HepG2 (cell line): ENCODE data around the gene SUPT6H. TPM values are rescaled to one million over a fixed set of nuclear protein-coding genes. Genes with fewer than 3 reads are reported as not detected.

Experiments
- ATF3 ChIP-seq: sonication (generic); formaldehyde crosslinking; IDR thresholded peaks from 2 replicates; pipeline ENCODE4 v1.4.0; 2020; ENCODE audit warnings: missing genetic modification reagents
- CREM ChIP-seq, 2 experiments: sonication (generic) in 1 of 2; formaldehyde crosslinking in 1 of 2; IDR thresholded peaks; 2 replicates each; pipeline versions ENCODE4 v1.4.0 to v1.6.1; 2016 to 2020; ENCODE audit warnings: antibody characterized with exemption in 1 of 2, mild to moderate bottlenecking in 1 of 2, missing genetic modification reagents in 1 of 2
- ETV5 ChIP-seq: IDR thresholded peaks from 2 replicates; pipeline ENCODE4 v1.6.1; 2018; ENCODE audit warnings: missing biosample characterization, missing genetic modification reagents, inconsistent platforms, borderline replicate concordance
- FOXK1 ChIP-seq: sonication (generic); formaldehyde crosslinking; IDR thresholded peaks from 2 replicates; pipeline ENCODE4 v1.4.0; 2020; ENCODE audit warnings: low read depth, missing genetic modification reagents, borderline replicate concordance
- GFI1 ChIP-seq: sonication (generic); formaldehyde crosslinking; IDR thresholded peaks from 2 replicates; pipeline ENCODE4 v1.5.0; 2020; ENCODE audit warnings: missing genetic modification reagents, mild to moderate bottlenecking, borderline replicate concordance
- HMGA1 ChIP-seq: sonication (generic); formaldehyde crosslinking; conservative IDR thresholded peaks from 2 replicates; pipeline ENCODE4 v1.4.0; 2020; ENCODE audit warnings: missing genetic modification reagents
- KLF9 ChIP-seq: IDR thresholded peaks from 2 replicates; pipeline ENCODE4 v1.6.1; 2016; ENCODE audit warnings: low read depth
- MEIS1 ChIP-seq: sonication (generic); formaldehyde crosslinking; IDR thresholded peaks from 2 replicates; pipeline ENCODE4 v1.9.0; 2021; ENCODE audit warnings: mild to moderate bottlenecking, missing genetic modification reagents, moderate library complexity, borderline replicate concordance
- MTERF4 ChIP-seq: sonication (generic); formaldehyde crosslinking; IDR thresholded peaks from 2 replicates; pipeline ENCODE4 v1.8.0; 2023; ENCODE audit warnings: mild to moderate bottlenecking, missing genetic modification reagents
- MTF1 ChIP-seq: sonication (generic); formaldehyde crosslinking; IDR thresholded peaks from 2 replicates; pipeline ENCODE4 v1.5.0; 2020; ENCODE audit warnings: missing genetic modification reagents
- MYNN ChIP-seq: sonication (generic); formaldehyde crosslinking; IDR thresholded peaks from 2 replicates; pipeline ENCODE4 v1.4.0; 2020; ENCODE audit warnings: mild to moderate bottlenecking, low read depth, missing genetic modification reagents
- NBN ChIP-seq: fragments of 450-650 bp; conservative IDR thresholded peaks from 2 replicates; pipeline ENCODE4 v1.6.1; 2017
- POLR2AphosphoS2 ChIP-seq: IDR thresholded peaks from 2 replicates; pipeline ENCODE4 v1.6.1; 2011; ENCODE audit warnings: low read depth, low read length, improper control_type of control experiment
- TCF7 ChIP-seq: sonication (generic); IDR thresholded peaks from 2 replicates; pipeline ENCODE4 v1.6.1; 2016; ENCODE audit warnings: antibody characterized with exemption, low read depth
- ZFP36 ChIP-seq: fragments of 150-350 bp; IDR thresholded peaks from 2 replicates; pipeline ENCODE4 v1.6.1; 2018; ENCODE audit warnings: borderline replicate concordance, low read length, low read depth; ENCODE audit not compliant: partially characterized antibody
- ZNF234 ChIP-seq: sonication (generic); formaldehyde crosslinking; conservative IDR thresholded peaks from 2 replicates; pipeline ENCODE4 v1.5.1; 2020; ENCODE audit warnings: mild to moderate bottlenecking, missing genetic modification reagents
- ZNF354B ChIP-seq: sonication (generic); formaldehyde crosslinking; IDR thresholded peaks from 2 replicates; pipeline ENCODE4 v1.8.0; 2022; ENCODE audit warnings: mild to moderate bottlenecking, missing genetic modification reagents
- ZNF547 ChIP-seq: sonication (generic); formaldehyde crosslinking; IDR thresholded peaks from 2 replicates; pipeline ENCODE4 v1.5.1; 2020; ENCODE audit warnings: mild to moderate bottlenecking, missing genetic modification reagents
- ZNF773 ChIP-seq: sonication (generic); formaldehyde crosslinking; IDR thresholded peaks from 2 replicates; pipeline ENCODE4 v1.4.0; 2020; ENCODE audit warnings: missing genetic modification reagents, borderline replicate concordance
- ZZZ3 ChIP-seq: sonication (generic); formaldehyde crosslinking; IDR thresholded peaks from 2 replicates; pipeline ENCODE4 v1.4.0; 2020; ENCODE audit warnings: missing genetic modification reagents, mild to moderate bottlenecking, borderline replicate concordance
- polyA plus RNA-seq, 8 experiments: library from polyadenylated mRNA; depleted of rRNA in 3 of 8; stranded (reverse) in 7 of 8; unstranded in 1 of 8; fragments of >200 nt; fragmentation: Illumina TruSeq in 4 of 8; extraction: Trizol in 4 of 8; gene quantifications; 2 replicates each; pipeline versions ENCODE4 v1.2.1 to v1.2.3, GENCODE V29; 2011 to 2016; ENCODE audit warnings: low read depth in 4 of 8, missing spikeins in 1 of 8, mixed read lengths in 1 of 8; ENCODE audit not compliant: insufficient read depth in 1 of 8
- total RNA-seq, 5 experiments: library from RNA; depleted of rRNA; stranded (reverse); fragments of >200 nt; fragmentation: Illumina TruSeq; extraction: Trizol; gene quantifications; 2 replicates each; pipeline ENCODE4 v1.2.3, GENCODE V29; 2016; ENCODE audit warnings: low read depth in 1 of 5
- TF ChIP-seq, protein P1 (sequence below): sonication (generic); formaldehyde crosslinking; IDR thresholded peaks from 2 replicates; pipeline ENCODE4 v1.8.0; 2022; ENCODE audit warnings: mild to moderate bottlenecking, missing genetic modification reagents, moderate library complexity
- TF ChIP-seq, protein P2 (sequence below): sonication (generic); formaldehyde crosslinking; IDR thresholded peaks from 2 replicates; pipeline ENCODE4 v1.5.1; 2020; ENCODE audit warnings: mild to moderate bottlenecking, missing genetic modification reagents

Gene SUPT6H
- total and polyA plus RNA-seq, 2 of the 13 experiments (the other 11 are each of a cell fraction or from before 2014, with no cell fraction given), result 32.7 to 39.9 TPM

DNA sequence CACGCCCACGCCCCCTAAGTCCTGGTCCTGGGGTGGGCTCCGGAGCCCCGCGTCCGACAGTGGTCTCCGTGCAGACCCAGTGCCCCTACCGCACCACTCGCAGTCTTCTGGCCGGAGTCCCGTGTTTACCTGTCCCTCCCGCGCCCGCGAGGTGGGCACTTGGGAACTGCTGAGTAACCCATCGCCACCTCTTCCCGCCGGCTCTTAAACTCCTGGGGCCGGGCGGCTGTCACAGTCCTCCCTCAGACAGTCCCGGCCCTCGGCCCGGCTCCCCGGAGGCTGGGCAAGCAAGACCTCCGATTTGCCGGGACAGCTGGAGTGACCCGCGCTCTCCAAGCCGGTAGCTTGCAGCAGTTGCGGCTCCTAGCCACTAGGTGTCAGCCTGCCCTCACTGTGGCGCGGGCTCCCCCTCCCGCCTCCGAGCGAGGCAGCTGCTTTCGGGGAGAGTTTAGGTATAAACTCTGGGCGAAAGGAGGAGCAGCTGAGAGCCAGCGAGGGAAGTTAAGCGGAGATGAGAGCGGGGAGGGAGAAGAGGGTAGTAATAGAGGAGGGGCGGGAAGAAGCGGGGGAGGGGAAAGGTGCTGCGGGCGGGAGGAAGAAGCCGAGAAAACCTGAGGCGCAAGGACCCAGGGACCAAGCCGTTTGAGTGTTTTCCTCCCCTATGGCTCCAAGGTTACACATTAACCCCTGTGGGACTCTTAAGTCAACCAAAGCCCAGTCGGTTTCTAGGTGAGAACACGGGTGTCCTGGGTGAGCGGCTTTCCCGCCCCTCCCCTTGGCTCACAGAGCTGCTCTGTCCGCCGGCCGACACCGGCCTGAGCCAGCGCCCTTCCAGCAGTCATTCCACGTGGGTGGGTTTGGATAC is 64.9 kb downstream of the SUPT6H start (continued):
- TF ChIP-seq GFI1 (no peak), ETV5 (0 out of 2 replicates have a peak, but pooled peaks have one; percentile 25), MEIS1 (peak; percentile 94; the same call in 1 of the 2 replicates), NBN (no peak), ZZZ3 (CRISPR knock-in tag) (no peak), ZNF354B (no peak), MTF1 (CRISPR knock-in tag) (no peak), TCF7 (no peak), KLF9 (CRISPR knock-in tag) (no peak), ZNF547 (0 out of 2 replicates have a peak, but pooled peaks have one; percentile 48), ZFP36 (no peak), ZNF773 (CRISPR knock-in tag) (no peak), CREM (IDR thresholded peaks at IDR 0.05) (no peak), CREM (CRISPR knock-in tag; IDR thresholded peaks at IDR 0.05) (no peak), MTERF4 (CRISPR knock-in tag) (no peak), MYNN (CRISPR knock-in tag) (peak; percentile 98), ATF3 (no peak; the same call in 1 of the 2 replicates), FOXK1 (peak; percentile 26; the same call in 1 of the 2 replicates), HMGA1 (CRISPR knock-in tag) (no peak), ZNF234 (CRISPR knock-in tag) (no peak), POLR2AphosphoS2 (no peak)
- TF ChIP-seq, protein P1, sequence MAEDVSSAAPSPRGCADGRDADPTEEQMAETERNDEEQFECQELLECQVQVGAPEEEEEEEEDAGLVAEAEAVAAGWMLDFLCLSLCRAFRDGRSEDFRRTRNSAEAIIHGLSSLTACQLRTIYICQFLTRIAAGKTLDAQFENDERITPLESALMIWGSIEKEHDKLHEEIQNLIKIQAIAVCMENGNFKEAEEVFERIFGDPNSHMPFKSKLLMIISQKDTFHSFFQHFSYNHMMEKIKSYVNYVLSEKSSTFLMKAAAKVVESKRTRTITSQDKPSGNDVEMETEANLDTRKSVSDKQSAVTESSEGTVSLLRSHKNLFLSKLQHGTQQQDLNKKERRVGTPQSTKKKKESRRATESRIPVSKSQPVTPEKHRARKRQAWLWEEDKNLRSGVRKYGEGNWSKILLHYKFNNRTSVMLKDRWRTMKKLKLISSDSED (CRISPR knock-in tag), result no peak
- TF ChIP-seq, protein P2, sequence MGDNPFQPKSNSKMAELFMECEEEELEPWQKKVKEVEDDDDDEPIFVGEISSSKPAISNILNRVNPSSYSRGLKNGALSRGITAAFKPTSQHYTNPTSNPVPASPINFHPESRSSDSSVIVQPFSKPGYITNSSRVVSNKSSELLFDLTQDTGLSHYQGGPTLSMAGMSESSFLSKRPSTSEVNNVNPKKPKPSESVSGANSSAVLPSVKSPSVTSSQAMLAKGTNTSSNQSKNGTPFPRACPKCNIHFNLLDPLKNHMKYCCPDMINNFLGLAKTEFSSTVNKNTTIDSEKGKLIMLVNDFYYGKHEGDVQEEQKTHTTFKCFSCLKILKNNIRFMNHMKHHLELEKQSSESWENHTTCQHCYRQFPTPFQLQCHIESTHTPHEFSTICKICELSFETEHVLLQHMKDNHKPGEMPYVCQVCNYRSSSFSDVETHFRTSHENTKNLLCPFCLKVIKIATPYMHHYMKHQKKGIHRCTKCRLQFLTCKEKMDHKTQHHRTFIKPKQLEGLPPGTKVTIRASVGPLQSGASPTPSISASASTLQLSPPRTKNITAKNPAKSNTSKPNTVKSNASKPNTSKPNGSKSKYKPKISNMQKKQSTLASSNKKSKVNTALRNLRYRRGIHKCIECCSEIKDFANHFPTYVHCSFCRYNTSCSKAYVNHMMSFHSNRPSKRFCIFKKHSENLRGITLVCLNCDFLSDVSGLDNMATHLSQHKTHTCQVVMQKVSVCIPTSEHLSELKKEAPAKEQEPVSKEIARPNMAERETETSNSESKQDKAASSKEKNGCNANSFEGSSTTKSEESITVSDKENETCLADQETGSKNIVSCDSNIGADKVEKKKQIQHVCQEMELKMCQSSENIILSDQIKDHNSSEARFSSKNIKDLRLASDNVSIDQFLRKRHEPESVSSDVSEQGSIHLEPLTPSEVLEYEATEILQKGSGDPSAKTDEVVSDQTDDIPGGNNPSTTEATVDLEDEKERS (CRISPR knock-in tag), result no peak
